HEK293 (cell line): Measurements from ENCODE around the gene RAF1.
A peak's percentile ranks its signal among the peaks of the same experiment; 100 is the strongest.

Experiments used
- CTCF ChIA-PET: fragments of 350-600 bp; formaldehyde crosslinking; extraction: SDS; loops from one replicate; lab custom pipeline; 2021; ENCODE audit warnings: antibody characterized with exemption; lab: Yijun Ruan, JAX
- POLR2A ChIA-PET: fragments of 300-600 bp; formaldehyde crosslinking; extraction: SDS; loops from one replicate; lab custom pipeline; 2020; ENCODE audit warnings: antibody characterized with exemption, inconsistent platforms; lab: Yijun Ruan, JAX
- H3K27ac ChIP-seq: fragments of 200-500 bp; sonication (Bioruptor generic); 2 replicates; pipeline ENCODE4 v1.5.1; 2014; ENCODE audit warnings: low read depth, low read length, control low read depth, inconsistent platforms; ENCODE audit errors: extremely low read depth
- H3K36me3 ChIP-seq, 2 experiments: fragments of 200-500 bp in 1 of 2; sonication (Bioruptor generic) in 1 of 2; 1 replicate in 1 of 2; 2 replicates in 1 of 2; pipeline ENCODE4 v1.5.1; 2014 to 2017; ENCODE audit warnings: inconsistent platforms in 2 of 2, low read length in 2 of 2; ENCODE audit not compliant: control insufficient read depth in 2 of 2, insufficient read depth in 1 of 2
- H3K4me1 ChIP-seq: fragments of 200-500 bp; sonication (Bioruptor generic); 2 replicates; pipeline ENCODE4 v1.5.1; 2014; ENCODE audit warnings: mild to moderate bottlenecking, low read length, inconsistent platforms; ENCODE audit not compliant: control insufficient read depth, insufficient read depth
- H3K4me3 ChIP-seq: 2 replicates; pipeline ENCODE4 v1.5.1; 2011; ENCODE audit warnings: low read depth, mild to moderate bottlenecking, control low read depth, low read length, moderate library complexity
- H3K9me3 ChIP-seq: fragments of 200-500 bp; sonication (Bioruptor generic); 2 replicates; pipeline ENCODE4 v1.5.1; 2014; ENCODE audit warnings: low read depth, low read length, inconsistent platforms; ENCODE audit not compliant: control insufficient read depth, insufficient read depth
- FEZF1 ChIP-seq: fragments of 450-650 bp; formaldehyde crosslinking; IDR thresholded peaks from 2 replicates; pipeline ENCODE4 v1.5.1; 2016; ENCODE audit warnings: missing biosample characterization, missing genetic modification characterization
- GFI1B ChIP-seq: fragments of 450-650 bp; formaldehyde crosslinking; IDR thresholded peaks from 2 replicates; pipeline ENCODE4 v1.5.1; 2016; ENCODE audit warnings: missing biosample characterization, missing genetic modification characterization
- GLIS2 ChIP-seq: fragments of 450-650 bp; formaldehyde crosslinking; IDR thresholded peaks from 2 replicates; pipeline ENCODE4 v1.5.1; 2016; ENCODE audit warnings: missing biosample characterization, missing genetic modification characterization
- ZNF121 ChIP-seq: fragments of 450-650 bp; formaldehyde crosslinking; IDR thresholded peaks from 2 replicates; pipeline ENCODE4 v1.5.1; 2016; ENCODE audit warnings: missing biosample characterization, missing genetic modification characterization
- ZNF354C ChIP-seq: fragments of 450-650 bp; formaldehyde crosslinking; IDR thresholded peaks from 2 replicates; pipeline ENCODE4 v1.5.1; 2016; ENCODE audit warnings: missing biosample characterization, missing genetic modification characterization, low read depth, borderline replicate concordance
- ZNF521 ChIP-seq: fragments of 450-650 bp; formaldehyde crosslinking; IDR thresholded peaks from 2 replicates; pipeline ENCODE4 v1.5.1; 2017; ENCODE audit warnings: missing biosample characterization, mild to moderate bottlenecking, missing genetic modification characterization
- ZNF600 ChIP-seq: fragments of 450-650 bp; formaldehyde crosslinking; IDR thresholded peaks from 2 replicates; pipeline ENCODE4 v1.5.1; 2016; ENCODE audit warnings: missing biosample characterization, missing genetic modification characterization
- ZNF610 ChIP-seq: fragments of 450-650 bp; formaldehyde crosslinking; IDR thresholded peaks from 2 replicates; pipeline ENCODE4 v1.5.1; 2016; ENCODE audit warnings: missing biosample characterization, missing genetic modification characterization, borderline replicate concordance
- ZNF791 ChIP-seq: fragments of 450-650 bp; formaldehyde crosslinking; IDR thresholded peaks from 2 replicates; pipeline ENCODE4 v1.5.1; 2016; ENCODE audit warnings: missing biosample characterization, missing genetic modification characterization
- ZXDB ChIP-seq: fragments of 450-650 bp; formaldehyde crosslinking; IDR thresholded peaks from 2 replicates; pipeline ENCODE4 v1.5.1; 2016; ENCODE audit warnings: missing biosample characterization, missing genetic modification characterization
- TF ChIP-seq, protein P1 (sequence below): fragments of 450-650 bp; formaldehyde crosslinking; IDR thresholded peaks from 2 replicates; pipeline ENCODE4 v1.5.1; 2016; ENCODE audit warnings: missing biosample characterization, missing genetic modification characterization
- TF ChIP-seq, protein P2 (sequence below): fragments of 450-650 bp; formaldehyde crosslinking; IDR thresholded peaks from 2 replicates; pipeline ENCODE4 v1.5.1; 2017; ENCODE audit warnings: missing biosample characterization, missing genetic modification characterization
- TF ChIP-seq, protein P3 (sequence below): fragments of 450-650 bp; formaldehyde crosslinking; IDR thresholded peaks from 2 replicates; pipeline ENCODE4 v1.5.1; 2016; ENCODE audit warnings: missing biosample characterization, missing genetic modification characterization
- TF ChIP-seq, protein P4 (sequence below): fragments of 450-650 bp; formaldehyde crosslinking; IDR thresholded peaks from 2 replicates; pipeline ENCODE4 v1.5.1; 2016; ENCODE audit warnings: missing biosample characterization, missing genetic modification characterization

The RAF1 gene

DNA sequence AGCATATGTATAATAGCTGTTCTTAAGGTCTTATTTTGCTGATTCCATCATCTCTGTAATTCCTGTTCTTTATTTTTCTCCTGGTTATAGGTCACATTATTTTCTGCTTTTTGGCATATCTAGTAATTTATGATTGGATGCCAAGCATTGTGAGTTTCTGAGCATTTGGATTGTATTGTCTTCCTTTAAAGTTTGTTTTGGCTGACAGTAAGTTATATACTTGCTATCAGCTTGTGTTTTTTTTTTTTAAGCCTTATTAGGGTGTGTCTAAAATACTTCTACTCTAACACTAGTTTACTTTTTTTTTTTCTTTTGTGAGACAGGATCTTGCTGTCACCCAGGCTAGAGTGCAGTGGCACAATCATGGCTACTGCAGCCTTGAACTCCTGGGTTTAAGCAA lies 96.9 kb downstream of the RAF1 start:
- H3K4me1 ChIP-seq, result 0 out of 2 replicates have a peak, but pooled peaks cover 4% of the 10 kb centered on the region
- no peaks in the 10 kb centered on the region for H3K9me3 ChIP-seq
- no peak overlapping the region for H3K27ac ChIP-seq
- no peak overlapping the region for H3K4me3 ChIP-seq
- TF ChIP-seq, protein P1, sequence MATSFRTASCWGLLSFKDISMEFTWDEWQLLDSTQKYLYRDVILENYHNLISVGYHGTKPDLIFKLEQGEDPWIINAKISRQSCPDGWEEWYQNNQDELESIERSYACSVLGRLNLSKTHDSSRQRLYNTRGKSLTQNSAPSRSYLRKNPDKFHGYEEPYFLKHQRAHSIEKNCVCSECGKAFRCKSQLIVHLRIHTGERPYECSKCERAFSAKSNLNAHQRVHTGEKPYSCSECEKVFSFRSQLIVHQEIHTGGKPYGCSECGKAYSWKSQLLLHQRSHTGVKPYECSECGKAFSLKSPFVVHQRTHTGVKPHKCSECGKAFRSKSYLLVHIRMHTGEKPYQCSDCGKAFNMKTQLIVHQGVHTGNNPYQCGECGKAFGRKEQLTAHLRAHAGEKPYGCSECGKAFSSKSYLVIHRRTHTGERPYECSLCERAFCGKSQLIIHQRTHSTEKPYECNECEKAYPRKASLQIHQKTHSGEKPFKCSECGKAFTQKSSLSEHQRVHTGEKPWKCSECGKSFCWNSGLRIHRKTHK (tag by site-specific recombination), result peak; percentile 96
- no peak for TF ChIP-seq ZNF791
- TF ChIP-seq, all 188 proteins: peak for 1
- ChIA-PET POLR2A (interaction anchor here (0.7 kb wide), 1 partner anchor 27 kb away, joined by 5 read pairs; no protein-coding TSS in a partner anchor), CTCF (interaction anchor here (0.7 kb wide), 1 partner anchor 286 kb away, joined by 4 read pairs; no protein-coding TSS in a partner anchor)
- H3K36me3 ChIP-seq, result peaks cover 21 to 34% of the 10 kb centered on the region in 2 experiments

DNA sequence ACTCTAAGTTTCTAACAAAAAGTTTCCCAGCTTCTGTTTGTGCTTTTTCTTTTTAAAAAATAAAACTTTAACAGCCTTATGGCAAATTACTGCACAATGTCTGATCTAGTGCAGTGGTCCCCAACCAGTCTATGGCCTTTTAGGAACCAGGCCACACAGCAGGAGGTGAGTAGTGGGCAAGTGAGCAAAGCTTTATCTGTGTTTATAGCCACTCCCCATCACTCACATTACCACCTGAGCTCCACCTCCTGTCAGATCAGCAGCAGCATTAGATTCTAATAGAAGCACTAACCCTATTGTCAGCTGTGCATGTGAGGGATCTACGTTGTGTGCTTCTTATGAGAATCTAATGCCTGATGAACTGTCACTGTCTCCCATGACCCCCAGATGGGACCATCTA lies 101.5 kb downstream of the RAF1 start:
- no peaks in the 10 kb centered on the region for H3K9me3 ChIP-seq
- no peak overlapping the region for H3K4me3 ChIP-seq
- CTCF ChIA-PET, result interaction anchor here (0.5 to 2.1 kb wide), 6 partner anchors 27 to 276 kb away, joined by 3 to 5 read pairs (median 4); no protein-coding TSS in a partner anchor

DNA sequence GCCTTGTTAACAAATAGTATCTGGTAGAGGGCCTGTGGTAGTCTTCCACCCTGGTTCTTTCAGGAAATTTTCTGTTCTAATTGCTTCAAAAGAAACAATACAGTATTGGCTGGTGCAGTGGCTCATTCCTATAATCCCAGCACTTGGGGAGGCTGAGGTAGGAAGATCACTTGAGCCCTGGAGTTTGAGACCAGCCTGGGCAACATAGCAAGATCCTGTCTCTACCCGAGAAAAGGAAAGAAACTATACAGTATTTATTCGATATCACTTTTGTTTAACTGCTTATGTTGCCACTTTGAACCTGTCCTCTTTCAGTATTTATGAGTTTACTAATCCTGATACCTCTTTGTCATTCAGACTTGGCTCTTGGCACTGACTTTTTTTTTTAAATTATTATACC lies 102.5 kb downstream of the RAF1 start:
- ChIA-PET POLR2A (no interaction called here), CTCF (interaction anchor here (2.1 kb wide), 1 partner anchor 158 kb away, joined by 4 read pairs; no protein-coding TSS in a partner anchor)
- H3K4me3 ChIP-seq, result no peak overlapping the region
- H3K9me3 ChIP-seq, result no peaks in the 10 kb centered on the region
- H3K36me3 ChIP-seq, result no peaks in the 10 kb centered on the region; a peak in 1 of 3 replicates
- H3K4me1 ChIP-seq, result peaks cover 23% of the 10 kb centered on the region
- TF ChIP-seq ZXDB (tag by site-specific recombination) (no peak), ZNF121 (peak; percentile 73)
- TF ChIP-seq, all 188 proteins: peak for 1
- no peak overlapping the region for H3K27ac ChIP-seq

More for the DNA sequence above, 101.5 kb downstream of the RAF1 start:
- H3K4me1 ChIP-seq, result peaks cover 23% of the 10 kb centered on the region
- TF ChIP-seq FEZF1 (tag by site-specific recombination), result peak; percentile 35; the same call in 1 of the 2 replicates
- TF ChIP-seq ZNF354C (tag by site-specific recombination), result no peak
- TF ChIP-seq ZNF610 (tag by site-specific recombination), result peak; percentile 97
- H3K36me3 ChIP-seq, result no peaks in the 10 kb centered on the region; a peak in 1 of 3 replicates
- POLR2A ChIA-PET, result no interaction called here
- H3K27ac ChIP-seq, result no peak overlapping the region

DNA sequence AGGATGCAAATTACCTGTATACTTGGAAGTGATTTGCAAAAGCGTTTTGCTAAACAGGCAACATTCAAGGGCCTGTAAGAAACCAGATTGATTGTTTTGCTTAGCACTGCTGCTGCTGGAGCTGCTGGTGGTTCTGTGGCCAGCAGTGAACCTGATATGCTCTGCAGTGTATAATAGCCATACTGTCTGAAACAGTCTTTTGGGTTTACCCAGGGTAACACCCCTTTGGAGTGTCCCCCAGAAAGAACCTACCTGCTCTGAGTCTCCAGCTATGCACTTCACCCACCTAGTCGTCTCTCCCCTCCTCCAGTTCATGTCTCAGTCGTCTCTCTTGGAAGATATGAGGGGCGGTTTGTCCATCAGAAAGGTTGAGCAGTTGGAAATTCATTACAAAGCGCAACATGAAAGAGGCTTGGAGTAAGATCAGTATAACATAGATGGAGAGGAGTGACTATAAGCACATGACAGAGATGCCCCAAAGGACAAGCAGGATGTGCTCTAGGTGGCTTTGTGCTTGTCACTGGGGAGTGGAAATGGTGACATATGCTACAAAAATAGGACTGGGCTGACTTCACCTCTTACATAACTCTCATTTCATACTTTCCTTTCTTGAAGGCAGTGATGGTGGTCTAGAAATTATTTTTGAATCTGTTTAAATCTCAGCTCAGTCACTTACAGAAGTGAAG lies 103.3 kb downstream of the RAF1 start:
- Histone ChIP-seq H3K9me3 (no peaks in the 10 kb centered on the region), H3K36me3 (no peaks in the 10 kb centered on the region; a peak in 1 of 3 replicates), H3K4me3 (no peak overlapping the region), H3K27ac (no peak overlapping the region), H3K4me1 (peaks cover 23% of the 10 kb centered on the region)
- ChIA-PET CTCF (interaction anchor here (0.6 to 2.1 kb wide), 4 partner anchors 98 to 514 kb away, joined by 4 to 6 read pairs (median 4); no protein-coding TSS in a partner anchor), POLR2A (no interaction called here)
- TF ChIP-seq ZNF521 (tag by site-specific recombination) (no peak), GFI1B (tag by site-specific recombination) (0 out of 2 replicates have a peak, but pooled peaks have one; percentile 18), ZNF600 (tag by site-specific recombination) (peak; percentile 52; the same call in 1 of the 2 replicates), GLIS2 (no peak)
- TF ChIP-seq, protein P2, sequence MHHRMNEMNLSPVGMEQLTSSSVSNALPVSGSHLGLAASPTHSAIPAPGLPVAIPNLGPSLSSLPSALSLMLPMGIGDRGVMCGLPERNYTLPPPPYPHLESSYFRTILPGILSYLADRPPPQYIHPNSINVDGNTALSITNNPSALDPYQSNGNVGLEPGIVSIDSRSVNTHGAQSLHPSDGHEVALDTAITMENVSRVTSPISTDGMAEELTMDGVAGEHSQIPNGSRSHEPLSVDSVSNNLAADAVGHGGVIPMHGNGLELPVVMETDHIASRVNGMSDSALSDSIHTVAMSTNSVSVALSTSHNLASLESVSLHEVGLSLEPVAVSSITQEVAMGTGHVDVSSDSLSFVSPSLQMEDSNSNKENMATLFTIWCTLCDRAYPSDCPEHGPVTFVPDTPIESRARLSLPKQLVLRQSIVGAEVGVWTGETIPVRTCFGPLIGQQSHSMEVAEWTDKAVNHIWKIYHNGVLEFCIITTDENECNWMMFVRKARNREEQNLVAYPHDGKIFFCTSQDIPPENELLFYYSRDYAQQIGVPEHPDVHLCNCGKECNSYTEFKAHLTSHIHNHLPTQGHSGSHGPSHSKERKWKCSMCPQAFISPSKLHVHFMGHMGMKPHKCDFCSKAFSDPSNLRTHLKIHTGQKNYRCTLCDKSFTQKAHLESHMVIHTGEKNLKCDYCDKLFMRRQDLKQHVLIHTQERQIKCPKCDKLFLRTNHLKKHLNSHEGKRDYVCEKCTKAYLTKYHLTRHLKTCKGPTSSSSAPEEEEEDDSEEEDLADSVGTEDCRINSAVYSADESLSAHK, result no peak; the same call in 1 of the 2 replicates
- TF ChIP-seq, protein P3, sequence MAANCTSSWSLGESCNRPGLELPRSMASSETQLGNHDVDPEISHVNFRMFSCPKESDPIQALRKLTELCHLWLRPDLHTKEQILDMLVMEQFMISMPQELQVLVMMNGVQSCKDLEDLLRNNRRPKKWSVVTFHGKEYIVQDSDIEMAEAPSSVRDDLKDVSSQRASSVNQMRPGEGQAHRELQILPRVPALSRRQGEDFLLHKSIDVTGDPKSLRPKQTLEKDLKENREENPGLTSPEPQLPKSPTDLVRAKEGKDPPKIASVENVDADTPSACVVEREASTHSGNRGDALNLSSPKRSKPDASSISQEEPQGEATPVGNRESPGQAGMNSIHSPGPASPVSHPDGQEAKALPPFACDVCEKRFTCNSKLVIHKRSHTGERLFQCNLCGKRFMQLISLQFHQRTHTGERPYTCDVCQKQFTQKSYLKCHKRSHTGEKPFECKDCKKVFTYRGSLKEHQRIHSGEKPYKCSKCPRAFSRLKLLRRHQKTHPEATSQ (tag by site-specific recombination), result no peak
- TF ChIP-seq, protein P4, sequence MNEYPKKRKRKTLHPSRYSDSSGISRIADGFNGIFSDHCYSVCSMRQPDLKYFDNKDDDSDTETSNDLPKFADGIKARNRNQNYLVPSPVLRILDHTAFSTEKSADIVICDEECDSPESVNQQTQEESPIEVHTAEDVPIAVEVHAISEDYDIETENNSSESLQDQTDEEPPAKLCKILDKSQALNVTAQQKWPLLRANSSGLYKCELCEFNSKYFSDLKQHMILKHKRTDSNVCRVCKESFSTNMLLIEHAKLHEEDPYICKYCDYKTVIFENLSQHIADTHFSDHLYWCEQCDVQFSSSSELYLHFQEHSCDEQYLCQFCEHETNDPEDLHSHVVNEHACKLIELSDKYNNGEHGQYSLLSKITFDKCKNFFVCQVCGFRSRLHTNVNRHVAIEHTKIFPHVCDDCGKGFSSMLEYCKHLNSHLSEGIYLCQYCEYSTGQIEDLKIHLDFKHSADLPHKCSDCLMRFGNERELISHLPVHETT (tag by site-specific recombination), result no peak
